Fibroblast of pulmonary artery (primary cell): ENCODE results near the gene CRLF2.
"Not testable (repeated sequence)": the region's sequence is repeated elsewhere in the genome, so short reads cannot be mapped to it uniquely, and the experiment has no call there.

ENCODE experiments used
- DNase-seq: peaks from one replicate; pipeline ENCODE4 v3.0.0-alpha.2; 2010; ENCODE audit warnings: low read depth
- H3K4me3 ChIP-seq: replicated peaks from 2 replicates; pipeline ENCODE4 v1.5.1; 2011; ENCODE audit warnings: low read depth, mild to moderate bottlenecking, control low read depth, low read length, moderate library complexity
- TF ChIP-seq, protein P1 (sequence below): IDR thresholded peaks from 2 replicates; pipeline ENCODE4 v1.5.1; 2011; ENCODE audit warnings: mild to moderate bottlenecking, control low read depth, low read length, inconsistent platforms; ENCODE audit errors: missing control alignments

The CRLF2 gene

DNA sequence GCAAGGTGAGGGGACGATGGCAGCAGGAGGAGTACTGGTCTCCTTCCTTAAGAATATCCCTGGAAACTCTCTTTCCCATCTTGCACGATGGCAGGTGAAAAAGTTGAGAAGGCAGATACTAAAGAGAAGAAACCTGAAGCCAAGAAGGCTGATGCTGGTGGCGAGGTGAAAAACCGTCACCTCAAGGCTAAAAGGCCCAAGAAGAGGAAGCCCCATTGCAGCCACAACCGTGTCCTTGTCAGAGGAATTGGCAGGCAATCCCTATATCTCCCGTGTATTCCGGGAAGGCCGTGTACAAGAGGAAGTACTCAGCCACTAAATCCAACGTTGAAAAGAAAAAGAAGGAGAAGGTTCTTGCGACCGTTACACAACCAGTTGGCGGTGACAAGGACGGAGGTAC lies 40.0 kb downstream of the CRLF2 start:
- TF ChIP-seq, protein P1, sequence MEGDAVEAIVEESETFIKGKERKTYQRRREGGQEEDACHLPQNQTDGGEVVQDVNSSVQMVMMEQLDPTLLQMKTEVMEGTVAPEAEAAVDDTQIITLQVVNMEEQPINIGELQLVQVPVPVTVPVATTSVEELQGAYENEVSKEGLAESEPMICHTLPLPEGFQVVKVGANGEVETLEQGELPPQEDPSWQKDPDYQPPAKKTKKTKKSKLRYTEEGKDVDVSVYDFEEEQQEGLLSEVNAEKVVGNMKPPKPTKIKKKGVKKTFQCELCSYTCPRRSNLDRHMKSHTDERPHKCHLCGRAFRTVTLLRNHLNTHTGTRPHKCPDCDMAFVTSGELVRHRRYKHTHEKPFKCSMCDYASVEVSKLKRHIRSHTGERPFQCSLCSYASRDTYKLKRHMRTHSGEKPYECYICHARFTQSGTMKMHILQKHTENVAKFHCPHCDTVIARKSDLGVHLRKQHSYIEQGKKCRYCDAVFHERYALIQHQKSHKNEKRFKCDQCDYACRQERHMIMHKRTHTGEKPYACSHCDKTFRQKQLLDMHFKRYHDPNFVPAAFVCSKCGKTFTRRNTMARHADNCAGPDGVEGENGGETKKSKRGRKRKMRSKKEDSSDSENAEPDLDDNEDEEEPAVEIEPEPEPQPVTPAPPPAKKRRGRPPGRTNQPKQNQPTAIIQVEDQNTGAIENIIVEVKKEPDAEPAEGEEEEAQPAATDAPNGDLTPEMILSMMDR, result no peak
- DNase-seq, result no peak
- H3K4me3 ChIP-seq, result no peak overlapping the region

DNA sequence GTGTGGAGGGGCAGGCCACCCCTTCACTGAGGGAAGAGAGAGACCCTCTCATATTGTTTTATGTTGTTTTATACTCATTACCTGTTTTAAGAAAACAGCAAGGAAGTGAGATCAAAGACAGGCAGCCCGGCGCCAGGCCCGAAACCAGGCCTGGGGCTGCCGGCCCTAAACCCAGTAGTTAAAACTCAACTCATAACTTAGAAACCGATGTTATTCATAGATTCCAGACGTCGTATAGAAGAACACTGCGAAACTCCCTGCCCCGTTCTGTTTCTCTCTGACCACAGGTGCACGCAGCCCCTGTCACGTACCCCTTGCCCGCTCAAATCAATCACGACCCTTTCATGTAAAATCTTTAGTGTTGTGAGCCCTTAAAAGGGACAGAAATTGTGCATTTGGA lies 40.5 kb downstream of the CRLF2 start:
- DNase-seq, result not testable (repeated sequence)

DNA sequence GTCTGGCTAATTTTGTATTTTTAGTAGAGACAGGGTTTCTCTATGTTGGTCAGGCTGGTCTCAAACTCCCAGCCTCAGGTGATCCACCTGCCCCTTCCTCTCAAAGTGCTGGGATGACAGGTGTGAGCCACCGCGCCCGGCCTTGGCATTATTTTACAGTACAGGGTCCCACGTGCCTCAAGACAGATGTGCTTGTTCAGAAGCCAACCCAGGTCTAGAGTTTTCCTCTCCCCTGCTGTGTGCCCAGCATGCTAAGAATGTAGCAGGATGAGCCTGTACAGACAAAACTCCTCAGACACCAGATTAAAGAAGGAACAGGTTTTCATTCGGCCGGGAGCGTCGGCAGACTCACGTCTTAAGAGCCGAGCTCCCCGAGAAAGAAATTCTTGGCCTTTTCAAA lies 42.2 kb downstream of the CRLF2 start:
- TF ChIP-seq, protein P1, result no peak
- DNase-seq, result no peak

More for the DNA sequence above, 40.5 kb downstream of the CRLF2 start:
- not testable (repeated sequence) for H3K4me3 ChIP-seq

DNA sequence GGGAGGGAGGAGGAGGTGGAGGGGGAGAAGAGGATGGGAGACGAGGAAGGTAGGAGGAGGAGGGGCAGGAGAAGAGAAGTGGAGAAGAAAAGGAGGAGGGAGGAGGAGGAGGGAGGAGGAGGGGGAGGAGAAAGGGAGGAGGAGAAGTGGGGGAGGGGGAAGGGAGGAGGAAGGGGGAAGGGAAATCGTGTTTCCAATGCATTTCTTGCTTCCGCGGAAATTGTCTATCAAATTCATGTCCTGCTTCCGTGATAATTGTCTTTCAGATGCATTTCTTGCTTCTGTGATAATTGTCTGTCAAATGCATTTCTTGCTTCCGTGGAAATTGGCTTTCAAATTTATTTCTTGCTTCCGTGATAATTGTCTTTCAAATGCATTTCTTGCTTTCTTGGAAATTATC lies 43.3 kb downstream of the CRLF2 start:
- H3K4me3 ChIP-seq, result no peak overlapping the region
- TF ChIP-seq, protein P1, result no peak
- no peak for DNase-seq

More for the DNA sequence above, 42.2 kb downstream of the CRLF2 start:
- no peak overlapping the region for H3K4me3 ChIP-seq

DNA sequence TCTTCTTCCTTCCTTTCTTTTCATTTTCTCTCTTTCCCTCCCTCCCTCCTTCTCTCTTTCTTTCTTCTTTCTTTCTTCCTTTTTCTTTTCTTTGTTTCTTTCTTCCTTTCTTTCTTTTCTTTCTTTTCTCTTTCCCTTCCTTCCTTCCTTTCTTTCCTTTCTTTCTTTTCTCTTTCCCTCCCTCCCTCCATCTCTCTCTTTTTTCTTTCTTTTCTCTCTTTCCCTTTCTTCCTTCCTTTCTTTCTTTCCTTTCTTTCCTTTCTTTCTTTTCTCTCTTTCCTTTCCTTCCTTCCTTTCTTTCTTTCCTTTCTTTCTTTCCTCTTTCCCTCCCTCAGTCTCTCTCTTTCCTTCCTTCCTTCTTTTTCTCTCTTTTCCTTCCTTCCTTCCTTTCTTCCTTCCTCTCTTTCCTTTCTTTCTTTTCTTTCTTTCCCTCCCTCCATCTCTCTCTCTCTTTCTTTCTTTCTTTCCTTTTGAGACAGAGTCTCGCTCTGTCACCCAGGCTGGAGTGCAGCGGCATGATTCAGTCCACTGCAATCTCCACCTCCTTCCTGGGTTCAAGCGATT lies 44.4 kb downstream of the CRLF2 start:
- no peak for DNase-seq
- TF ChIP-seq, protein P1, result no peak
- H3K4me3 ChIP-seq, result no peak overlapping the region

DNA sequence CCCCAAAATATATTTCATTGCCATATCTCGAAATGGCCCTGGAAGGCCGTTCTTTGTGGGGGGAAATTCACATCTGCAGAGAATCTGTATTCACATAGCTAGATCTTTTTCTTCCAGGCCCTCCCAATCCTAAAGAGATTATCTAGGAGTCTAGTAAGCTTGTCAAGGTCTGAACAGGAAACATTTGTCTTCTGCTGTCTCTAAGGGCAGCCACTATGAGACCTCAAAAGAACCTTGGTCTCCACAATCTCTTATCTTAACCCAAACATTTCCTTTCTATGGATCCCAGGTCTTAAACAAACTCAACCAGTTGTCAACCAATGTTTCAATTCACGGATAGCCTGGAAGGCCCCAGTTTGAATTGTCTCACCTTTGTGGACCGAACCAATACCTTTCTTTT lies 45.0 kb downstream of the CRLF2 start:
- H3K4me3 ChIP-seq, result no peak overlapping the region
- no peak for DNase-seq
- TF ChIP-seq, protein P1, result no peak

DNA sequence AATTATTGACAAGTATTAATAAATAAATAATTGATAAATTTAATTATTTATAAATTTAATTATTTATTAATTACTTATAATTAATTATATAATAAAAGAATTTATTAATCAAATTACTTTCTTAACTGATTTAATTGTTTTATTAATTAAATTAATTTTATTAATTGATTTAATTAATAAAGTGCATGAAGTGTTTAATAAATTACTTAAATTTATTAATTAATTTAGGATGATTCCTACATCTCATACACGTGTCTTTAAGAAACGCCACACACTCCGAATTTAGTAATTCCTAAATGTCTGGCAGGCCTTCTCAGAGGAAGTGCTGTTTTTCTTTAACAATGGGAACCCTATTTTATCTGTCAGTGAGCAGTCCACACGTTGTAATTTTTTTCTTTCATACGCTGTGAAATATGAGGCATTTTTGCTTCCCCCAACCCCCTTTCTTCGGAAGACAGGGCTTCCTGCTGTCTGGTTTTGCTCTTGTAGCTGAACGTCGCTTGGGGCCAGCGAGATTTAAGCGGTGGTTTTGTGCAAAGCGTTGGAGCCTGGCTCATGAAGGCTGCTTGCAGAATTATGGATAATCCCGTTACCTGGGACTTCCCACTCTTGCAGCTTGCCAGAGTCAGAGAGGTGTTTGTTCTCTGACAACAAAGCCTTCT lies 46.8 kb downstream of the CRLF2 start:
- DNase-seq, result peak; percentile 12
- TF ChIP-seq, protein P1, result no peak
- H3K4me3 ChIP-seq, result no peak overlapping the region
